Spleen (tissue), 11 donors: ENCODE results near the gene NFX1. TPM values are rescaled to one million over a fixed set of nuclear protein-coding genes. Genes with fewer than 3 reads are reported as not detected.

ENCODE experiments used
- DNase-seq: peaks from one replicate; pipeline ENCODE4 v3.0.0-alpha.2; 2020
- H3K27ac ChIP-seq, 8 donors: fragments of 200-600 bp; sonication (generic) in 7 of 8; 1 replicate in 4 of 8; 2 replicates in 4 of 8; pipeline versions ENCODE4 v1.5.0 to v1.8.0; 2016 to 2021; ENCODE audit warnings: inconsistent platforms in 4 of 8, mild to moderate bottlenecking in 4 of 8, moderate library complexity in 1 of 8
- H3K27me3 ChIP-seq, 7 donors: fragments of 200-600 bp; sonication (generic) in 6 of 7; replicated peaks in 1 of 7; 1 replicate in 4 of 7; 2 replicates in 3 of 7; pipeline versions ENCODE4 v1.5.0 to v1.8.0; 2016 to 2021; ENCODE audit warnings: inconsistent platforms in 3 of 7, mild to moderate bottlenecking in 1 of 7
- H3K36me3 ChIP-seq, 6 donors: fragments of 200-600 bp; sonication (generic) in 5 of 6; 1 replicate in 4 of 6; 2 replicates in 2 of 6; pipeline versions ENCODE4 v1.5.0 to v1.8.0; 2016 to 2021; ENCODE audit warnings: inconsistent platforms in 2 of 6
- H3K4me1 ChIP-seq, 6 donors: fragments of 200-600 bp; sonication (generic) in 5 of 6; 1 replicate in 3 of 6; 2 replicates in 3 of 6; pipeline versions ENCODE4 v1.5.0 to v1.8.0; 2016 to 2021; ENCODE audit warnings: inconsistent platforms in 3 of 6
- H3K4me3 ChIP-seq, 8 donors: fragments of 200-600 bp; sonication (generic) in 7 of 8; 1 replicate in 4 of 8; 2 replicates in 4 of 8; pipeline versions ENCODE4 v1.5.0 to v1.8.0; 2016 to 2021; ENCODE audit warnings: inconsistent platforms in 4 of 8, mild to moderate bottlenecking in 4 of 8, moderate library complexity in 2 of 8
- H3K9me3 ChIP-seq, 8 donors: fragments of 200-600 bp; sonication (generic) in 7 of 8; 1 replicate in 4 of 8; 2 replicates in 4 of 8; pipeline versions ENCODE4 v1.5.0 to v1.8.0; 2016 to 2021; ENCODE audit warnings: inconsistent platforms in 4 of 8
- POLR2A ChIP-seq, 3 donors: fragments of 450-650 bp; IDR thresholded peaks; one replicate each; pipeline ENCODE4 v1.5.1; 2017; ENCODE audit warnings: antibody characterized with exemption in 3 of 3, mild to moderate bottlenecking in 1 of 3
- POLR2AphosphoS5 ChIP-seq, 3 donors: sonication (generic); formaldehyde crosslinking; IDR thresholded peaks; one replicate each; pipeline ENCODE4 v1.5.1; 2017; ENCODE audit warnings: antibody characterized with exemption in 3 of 3
- WGBS, 5 donors: extraction: QIAGEN DNeasy Blood & Tissue Kit in 3 of 5; methylation state at CpG; one replicate each; pipeline versions ENCODE4 v1.1.5 to v1.1.7; 2013 to 2018; 5-methylcytosine and 5-hydroxymethylcytosine counted together
- intact Hi-C: fragments of 100-400 bp; cut with DNase I; formaldehyde crosslinking; loops from one replicate; pipeline ENCODE4 v1.15.0; 2023; ENCODE audit warnings: low total_unique reads
- polyA plus RNA-seq, 3 donors: library from polyadenylated mRNA; stranded (reverse); fragments of 200-250 nt; gene quantifications; one replicate each; pipeline ENCODE4 v1.2.1, GENCODE V29; 2013
- total RNA-seq, 7 donors: library from RNA; depleted of rRNA in 3 of 7; stranded (reverse); fragments of >200 nt in 3 of 7; fragmentation: NEBNext Ultra II Directional in 4 of 7; extraction: Animal tissue kit (Norgen Biotek cat#: 25700) in 4 of 7; gene quantifications; one replicate each; pipeline versions ENCODE4 v1.1.0 to v1.2.1, GENCODE V29; 2016 to 2021
- TF ChIP-seq, protein P1 (sequence below), 11 experiments: fragments of 200-600 bp in 7 of 11; fragments of 450-650 bp in 4 of 11; sonication (generic) in 4 of 11; IDR thresholded peaks in 8 of 11; conservative IDR thresholded peaks in 3 of 11; 1 replicate in 7 of 11; 2 replicates in 4 of 11; pipeline versions ENCODE4 v1.4.0 to v1.8.0; 2016 to 2021; ENCODE audit warnings: antibody characterized with exemption in 11 of 11, inconsistent platforms in 4 of 11, mild to moderate bottlenecking in 1 of 11
- donor health status: healthy with polysubstance abuse.
- donor health status: DM: no; HTN: no; CAD: no; lungs with moderate emphysema.
- donor health status: DM: no; HTN: no; CAD: no.
- donor health status: Bipolar disorder and iron deficiency.
- donor health status: healthy.
- donor health status: DM: no; HTN: no; CAD: no.
- donor health status: DM: yes; HTN: yes; CAD: no.

Gene NFX1
- total and polyA plus RNA-seq, 10 donors: 10.5 to 57.5 (median 42.4) TPM

- H3K27ac ChIP-seq: peak overlapping the region in 4 of 8 donors; percentile 29 to 54 (median 42)
- no peak overlapping the region for H3K4me3 ChIP-seq
- intact Hi-C loops: loop anchor here (10.0 kb wide), 1 partner anchor 178 kb away; no protein-coding TSS in a partner anchor
- no peak for DNase-seq
- TF ChIP-seq, protein P1, sequence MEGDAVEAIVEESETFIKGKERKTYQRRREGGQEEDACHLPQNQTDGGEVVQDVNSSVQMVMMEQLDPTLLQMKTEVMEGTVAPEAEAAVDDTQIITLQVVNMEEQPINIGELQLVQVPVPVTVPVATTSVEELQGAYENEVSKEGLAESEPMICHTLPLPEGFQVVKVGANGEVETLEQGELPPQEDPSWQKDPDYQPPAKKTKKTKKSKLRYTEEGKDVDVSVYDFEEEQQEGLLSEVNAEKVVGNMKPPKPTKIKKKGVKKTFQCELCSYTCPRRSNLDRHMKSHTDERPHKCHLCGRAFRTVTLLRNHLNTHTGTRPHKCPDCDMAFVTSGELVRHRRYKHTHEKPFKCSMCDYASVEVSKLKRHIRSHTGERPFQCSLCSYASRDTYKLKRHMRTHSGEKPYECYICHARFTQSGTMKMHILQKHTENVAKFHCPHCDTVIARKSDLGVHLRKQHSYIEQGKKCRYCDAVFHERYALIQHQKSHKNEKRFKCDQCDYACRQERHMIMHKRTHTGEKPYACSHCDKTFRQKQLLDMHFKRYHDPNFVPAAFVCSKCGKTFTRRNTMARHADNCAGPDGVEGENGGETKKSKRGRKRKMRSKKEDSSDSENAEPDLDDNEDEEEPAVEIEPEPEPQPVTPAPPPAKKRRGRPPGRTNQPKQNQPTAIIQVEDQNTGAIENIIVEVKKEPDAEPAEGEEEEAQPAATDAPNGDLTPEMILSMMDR (IDR thresholded peaks at IDR 0.05 in 8 of 11, conservative IDR thresholded peaks at IDR 0.05 in 3 of 11): peak; percentile 29 to 71 (median 68)
- TF ChIP-seq POLR2A (IDR thresholded peaks at IDR 0.05) (no peak), POLR2AphosphoS5 (IDR thresholded peaks at IDR 0.05) (peak in 1 of 3 donors; percentile 41)
- H3K27me3 ChIP-seq: no peaks in the 10 kb centered on the region
- peaks cover 0 to 36% (median 10%) of the 10 kb centered on the region in 6 donors for H3K36me3 ChIP-seq
- H3K4me1 ChIP-seq: peaks cover 13 to 55% (median 32%) of the 10 kb centered on the region in 6 donors
- WGBS, 5 donors: 47 to 61% (median 55%) methylated on average over 4 of the region's 4 CpGs
- H3K9me3 ChIP-seq: no peaks in the 10 kb centered on the region
Measured at GRCh38 chr9:33287087-33287490, 3.2 kb upstream of the NFX1 start.

DNA sequence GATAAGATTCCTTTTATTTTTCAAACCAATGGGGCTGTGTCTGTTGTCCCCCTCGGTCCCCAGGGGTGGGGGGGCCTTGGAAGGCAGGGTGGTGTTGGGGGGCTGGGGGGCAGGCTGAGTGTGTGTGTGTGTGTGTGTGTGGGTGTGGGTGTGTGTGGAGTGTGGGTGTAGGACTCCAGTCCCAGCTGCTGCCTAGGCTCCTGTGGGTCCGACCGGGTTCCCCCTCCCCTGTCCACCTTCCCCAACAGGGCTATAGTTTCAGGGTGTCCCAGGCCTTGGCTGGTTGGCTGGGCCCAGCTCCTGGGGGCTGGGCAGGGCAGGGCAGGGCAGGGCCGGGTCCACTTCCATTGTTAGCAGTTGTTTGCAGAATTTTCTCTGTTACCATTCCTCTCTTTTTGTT, 2.1 kb upstream of the NFX1 start:
- peak overlapping the region in 5 of 8 donors; percentile 96 to 99 (median 98) for H3K27ac ChIP-seq
- peaks cover 14 to 66% (median 43%) of the 10 kb centered on the region in 6 donors for H3K4me1 ChIP-seq
- no peaks in the 10 kb centered on the region for H3K27me3 ChIP-seq
- H3K4me3 ChIP-seq: no peak overlapping the region
- intact Hi-C loops: loop anchor here (10.0 kb wide), 1 partner anchor 177 kb away; no protein-coding TSS in a partner anchor
- no peaks in the 10 kb centered on the region for H3K9me3 ChIP-seq
- 60 to 84% (median 75%) methylated on average over 3 to 4 of the region's 4 CpGs for WGBS, 5 donors
- TF ChIP-seq, protein P1 (IDR thresholded peaks at IDR 0.05 in 8 of 11, conservative IDR thresholded peaks at IDR 0.05 in 3 of 11): no peak
- no peak for TF ChIP-seq POLR2A (IDR thresholded peaks at IDR 0.05)
- TF ChIP-seq POLR2AphosphoS5 (IDR thresholded peaks at IDR 0.05): no peak
- DNase-seq: peak; percentile 77
- H3K36me3 ChIP-seq: peaks cover 0 to 35% (median 3%) of the 10 kb centered on the region in 6 donors

DNA sequence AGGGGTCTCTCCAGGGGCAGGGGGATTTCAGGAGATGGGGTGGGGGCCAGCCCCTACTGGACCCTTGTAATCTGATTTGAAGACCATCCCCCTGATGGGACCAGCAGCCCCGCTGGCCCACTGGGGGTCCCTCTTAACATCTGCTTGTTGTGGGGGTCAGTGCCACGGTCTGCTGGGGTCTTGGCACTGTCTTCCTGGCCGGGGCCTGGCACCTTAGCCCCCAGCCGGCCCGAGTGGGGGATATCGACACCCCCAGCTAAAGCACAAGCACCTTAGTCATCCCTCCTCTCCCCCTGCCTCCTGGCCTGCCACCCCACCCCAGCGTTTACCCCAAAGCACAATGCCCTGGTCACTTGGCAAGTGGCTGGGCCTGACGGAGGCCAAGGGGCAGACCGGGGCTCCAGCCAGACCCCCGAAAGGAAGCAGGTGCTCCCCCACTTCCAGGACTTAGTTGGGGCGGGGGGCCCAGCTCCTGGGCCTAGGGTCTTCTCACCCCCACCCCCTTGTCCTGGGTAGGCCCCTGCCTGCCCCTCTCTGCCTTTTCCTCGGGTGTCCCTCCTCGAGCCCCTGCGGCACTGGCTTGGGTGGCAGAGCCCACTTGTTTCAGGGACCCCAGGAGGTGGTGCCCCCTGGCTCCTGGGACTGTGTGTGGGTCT, 1.4 kb upstream of the NFX1 start:
- Histone ChIP-seq H3K27ac (peak overlapping the region; percentile 96 to 100 (median 98)), H3K9me3 (no peaks in the 10 kb centered on the region), H3K27me3 (no peaks in the 10 kb centered on the region), H3K4me3 (peak overlapping the region in 2 of 8 donors; percentile 69 to 75), H3K36me3 (peaks cover 0 to 35% (median 2%) of the 10 kb centered on the region in 6 donors), H3K4me1 (peaks cover 14 to 74% (median 50%) of the 10 kb centered on the region in 6 donors)
- intact Hi-C loops: loop anchor here (10.0 kb wide), 1 partner anchor 176 kb away; no protein-coding TSS in a partner anchor
- peak; percentile 83 for DNase-seq
- 62 to 72% (median 66%) methylated on average over 9 to 14 of the region's 14 CpGs for WGBS, 5 donors
- TF ChIP-seq POLR2AphosphoS5 (IDR thresholded peaks at IDR 0.05): no peak
- no peak for TF ChIP-seq POLR2A (IDR thresholded peaks at IDR 0.05)

DNA sequence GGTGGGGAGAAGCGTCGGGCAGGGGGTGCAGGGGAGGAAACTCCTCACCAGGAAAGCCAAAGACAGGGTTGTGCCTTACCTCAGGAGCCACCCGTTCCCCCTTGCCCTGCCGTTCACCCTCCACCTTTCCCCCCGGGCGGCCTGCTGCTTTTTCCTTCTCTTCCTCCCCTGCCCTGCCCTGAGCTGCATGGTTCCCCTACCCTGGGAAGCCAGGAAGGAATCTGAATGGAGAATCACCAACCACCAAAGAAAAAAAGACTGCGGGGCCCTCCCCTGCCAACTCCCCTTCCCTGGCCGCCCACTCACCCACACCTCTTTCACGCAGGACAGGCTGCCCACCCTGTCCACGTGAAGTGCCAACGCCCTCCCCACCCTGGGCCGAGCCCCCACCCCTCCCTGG, 820 bp upstream of the NFX1 start:
- WGBS, 5 donors: 2 to 5% (median 4%) methylated on average over 9 to 12 of the region's 12 CpGs
- H3K4me3 ChIP-seq: peak overlapping the region in 7 of 8 donors; percentile 61 to 92 (median 75)
- H3K4me1 ChIP-seq: peaks cover 14 to 79% (median 56%) of the 10 kb centered on the region in 6 donors
- H3K9me3 ChIP-seq: no peaks in the 10 kb centered on the region
- peak; percentile 84 for DNase-seq
- H3K27me3 ChIP-seq: no peaks in the 10 kb centered on the region
- intact Hi-C loops: loop anchor here (10.0 kb wide), 1 partner anchor 175 kb away; no protein-coding TSS in a partner anchor
- H3K36me3 ChIP-seq: peaks cover 0 to 36% (median 3%) of the 10 kb centered on the region in 6 donors
- peak overlapping the region; percentile 96 to 100 (median 98) for H3K27ac ChIP-seq
- TF ChIP-seq, protein P1 (IDR thresholded peaks at IDR 0.05 in 8 of 11, conservative IDR thresholded peaks at IDR 0.05 in 3 of 11): no peak
- TF ChIP-seq POLR2A (IDR thresholded peaks at IDR 0.05) (no peak), POLR2AphosphoS5 (IDR thresholded peaks at IDR 0.05) (no peak)
